GM19043 (cell line): Measurements from ENCODE around the gene CRHR1.

Experiments used
- ATAC-seq: cut with Tn5 transposase; IDR thresholded peaks from one replicate; pipeline ENCODE4 v1.9.1; 2021; ENCODE audit warnings: low read depth; ENCODE audit not compliant: unreplicated experiment

The CRHR1 gene

GRCh38 chr17:45757431-45758218 lies 26.5 kb upstream of the CRHR1 start:
- no peak for ATAC-seq

GRCh38 chr17:45758544-45758943 lies 25.6 kb upstream of the CRHR1 start:
- ATAC-seq: no peak

- ATAC-seq: no peak
These were observed 24.4 kb upstream of the CRHR1 start for GRCh38 chr17:45759761-45760160.

GRCh38 chr17:45761957-45762565 lies 22.1 kb upstream of the CRHR1 start:
- ATAC-seq: no peak

GRCh38 chr17:45763182-45763581 lies 20.9 kb upstream of the CRHR1 start:
- no peak for ATAC-seq

GRCh38 chr17:45764479-45764878 lies 19.6 kb upstream of the CRHR1 start:
- no peak for ATAC-seq

GRCh38 chr17:45768000-45768399 lies 16.1 kb upstream of the CRHR1 start:
- no peak for ATAC-seq

- ATAC-seq: no peak
These were observed 13.4 kb upstream of the CRHR1 start for GRCh38 chr17:45770632-45771270.

GRCh38 chr17:45771271-45771959 lies 12.7 kb upstream of the CRHR1 start:
- no peak for ATAC-seq

- ATAC-seq: no peak
These were observed 9.0 kb upstream of the CRHR1 start for GRCh38 chr17:45775148-45775547.

GRCh38 chr17:45775576-45776011 lies 8.5 kb upstream of the CRHR1 start:
- ATAC-seq: no peak

- ATAC-seq: no peak
These were observed 7.2 kb upstream of the CRHR1 start for GRCh38 chr17:45776896-45777295.

- ATAC-seq: no peak
These were observed 6.7 kb upstream of the CRHR1 start for GRCh38 chr17:45777388-45777787.

- no peak for ATAC-seq
These were observed 3.2 kb upstream of the CRHR1 start for GRCh38 chr17:45780921-45781320.

- no peak for ATAC-seq
These were observed 1.1 kb upstream of the CRHR1 start for GRCh38 chr17:45782889-45783592.

GRCh38 chr17:45783593-45784292 lies 377 bp upstream of the CRHR1 start:
- ATAC-seq: no peak

GRCh38 chr17:45784741-45785479 lies 790 bp downstream of the CRHR1 start:
- ATAC-seq: no peak

GRCh38 chr17:45785480-45786193 lies 1.5 kb downstream of the CRHR1 start:
- ATAC-seq: no peak

GRCh38 chr17:45786349-45786748 lies 2.2 kb downstream of the CRHR1 start:
- no peak for ATAC-seq
